Measurements from ENCODE around the gene COL4A2.

Gene COL4A2

GRCh38 chr13:110419381-110419791 lies 112.3 kb downstream of the COL4A2 start:
- DNase-seq (ENCODE audit: low read depth): no peak

- DNase-seq (ENCODE audit: low read depth): no peak
These were observed 112.9 kb downstream of the COL4A2 start for GRCh38 chr13:110419946-110420345.

GRCh38 chr13:110420626-110421025 lies 113.5 kb downstream of the COL4A2 start:
- no peak for DNase-seq (ENCODE audit: low read depth)

GRCh38 chr13:110421061-110421460 lies 114.0 kb downstream of the COL4A2 start:
- no peak for DNase-seq (ENCODE audit: low read depth)

- no peak for DNase-seq (ENCODE audit: low read depth)
These were observed 114.8 kb downstream of the COL4A2 start for GRCh38 chr13:110421696-110422385.

- DNase-seq (ENCODE audit: low read depth): no peak
These were observed 116.0 kb downstream of the COL4A2 start for GRCh38 chr13:110422913-110423688.

GRCh38 chr13:110423689-110424302 lies 116.7 kb downstream of the COL4A2 start:
- no peak for DNase-seq (ENCODE audit: low read depth)

GRCh38 chr13:110424569-110425443 lies 117.7 kb downstream of the COL4A2 start:
- DNase-seq (ENCODE audit: low read depth): no peak

GRCh38 chr13:110425444-110425780 lies 118.3 kb downstream of the COL4A2 start:
- DNase-seq (ENCODE audit: low read depth): no peak

GRCh38 chr13:110426735-110427134 lies 119.7 kb downstream of the COL4A2 start:
- no peak for DNase-seq (ENCODE audit: low read depth)

- no peak for DNase-seq (ENCODE audit: low read depth)
These were observed 121.2 kb downstream of the COL4A2 start for GRCh38 chr13:110428313-110428712.

GRCh38 chr13:110430391-110431336 lies 123.6 kb downstream of the COL4A2 start:
- DNase-seq (ENCODE audit: low read depth): no peak

GRCh38 chr13:110431425-110432294 lies 124.6 kb downstream of the COL4A2 start:
- no peak for DNase-seq (ENCODE audit: low read depth)

GRCh38 chr13:110432522-110432921 lies 125.4 kb downstream of the COL4A2 start:
- DNase-seq (ENCODE audit: low read depth): no peak

GRCh38 chr13:110433014-110433413 lies 125.9 kb downstream of the COL4A2 start:
- no peak for DNase-seq (ENCODE audit: low read depth)

- DNase-seq (ENCODE audit: low read depth): no peak
These were observed 127.5 kb downstream of the COL4A2 start for GRCh38 chr13:110434629-110435028.

GRCh38 chr13:110435331-110435730 lies 128.2 kb downstream of the COL4A2 start:
- no peak for DNase-seq (ENCODE audit: low read depth)

GRCh38 chr13:110436276-110436675 lies 129.2 kb downstream of the COL4A2 start:
- DNase-seq (ENCODE audit: low read depth): no peak

- no peak for DNase-seq (ENCODE audit: low read depth)
These were observed 129.8 kb downstream of the COL4A2 start for GRCh38 chr13:110436786-110437370.

- DNase-seq (ENCODE audit: low read depth): no peak
These were observed 131.1 kb downstream of the COL4A2 start for GRCh38 chr13:110438211-110438610.

All from stimulated activated CD8-positive, alpha-beta memory T cell treated with anti-CD3 and anti-CD28 coated beads, Interleukin-4, amount 100 ng/mL, for 24 hours (primary cell).